ENCODE measurements around the gene TBCD. TPM values are rescaled to one million over a fixed set of nuclear protein-coding genes. Genes with fewer than 3 reads are reported as not detected.

TBCD gene
- total RNA-seq, 1 experiment from 2014 or later, result 29.6 TPM

GRCh38 chr17:82881900-82882714, 130.2 kb downstream of the TBCD start:
- no peaks in the 10 kb centered on the region for H3F3A ChIP-seq (ENCODE audit: low read length, unreplicated experiment)
- TF ChIP-seq EZH2phosphoT487 (IDR thresholded peaks at IDR 0.05; ENCODE audit: borderline replicate concordance, low read length) (no peak), EZH2 (IDR thresholded peaks at IDR 0.05; ENCODE audit: low read length, unreplicated experiment) (no peak)
- TF ChIP-seq, protein P1, sequence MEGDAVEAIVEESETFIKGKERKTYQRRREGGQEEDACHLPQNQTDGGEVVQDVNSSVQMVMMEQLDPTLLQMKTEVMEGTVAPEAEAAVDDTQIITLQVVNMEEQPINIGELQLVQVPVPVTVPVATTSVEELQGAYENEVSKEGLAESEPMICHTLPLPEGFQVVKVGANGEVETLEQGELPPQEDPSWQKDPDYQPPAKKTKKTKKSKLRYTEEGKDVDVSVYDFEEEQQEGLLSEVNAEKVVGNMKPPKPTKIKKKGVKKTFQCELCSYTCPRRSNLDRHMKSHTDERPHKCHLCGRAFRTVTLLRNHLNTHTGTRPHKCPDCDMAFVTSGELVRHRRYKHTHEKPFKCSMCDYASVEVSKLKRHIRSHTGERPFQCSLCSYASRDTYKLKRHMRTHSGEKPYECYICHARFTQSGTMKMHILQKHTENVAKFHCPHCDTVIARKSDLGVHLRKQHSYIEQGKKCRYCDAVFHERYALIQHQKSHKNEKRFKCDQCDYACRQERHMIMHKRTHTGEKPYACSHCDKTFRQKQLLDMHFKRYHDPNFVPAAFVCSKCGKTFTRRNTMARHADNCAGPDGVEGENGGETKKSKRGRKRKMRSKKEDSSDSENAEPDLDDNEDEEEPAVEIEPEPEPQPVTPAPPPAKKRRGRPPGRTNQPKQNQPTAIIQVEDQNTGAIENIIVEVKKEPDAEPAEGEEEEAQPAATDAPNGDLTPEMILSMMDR (conservative IDR thresholded peaks at IDR 0.05; ENCODE audit: low read depth, low read length), result no peak
- H3K9me3 ChIP-seq (ENCODE audit: low read length), result no peaks in the 10 kb centered on the region
- no peaks in the 10 kb centered on the region for H3K9me2 ChIP-seq (replicated peaks; ENCODE audit: low read length)
- no peak overlapping the region for H3K4me2 ChIP-seq (ENCODE audit: low read length)
- ATAC-seq (no peak), DNase-seq (no peak)
- H3K4me3 ChIP-seq (ENCODE audit: low read length), result no peak overlapping the region
- no peak overlapping the region for H3K9ac ChIP-seq (ENCODE audit: low read length)
- peaks cover 16% of the 10 kb centered on the region for H3K4me1 ChIP-seq (ENCODE audit: insufficient read depth, low read length)
- H3K36me3 ChIP-seq (ENCODE audit: low read depth, low read length), result no peaks in the 10 kb centered on the region
- H2AFZ ChIP-seq (ENCODE audit: low read length), result no peak overlapping the region
- BruUV-seq (replicated peaks), result no TSS peak
- CTCF ChIA-PET, result no interaction called here
- intact Hi-C loops (cut with micrococcal nuclease), result no loop called here
- H3K27me3 ChIP-seq (ENCODE audit: low read length), result no peaks in the 10 kb centered on the region
- no peak overlapping the region for H3K27ac ChIP-seq (ENCODE audit: low read length)
- no peaks in the 10 kb centered on the region for H4K20me1 ChIP-seq (ENCODE audit: low read length)
- H3K79me2 ChIP-seq (ENCODE audit: low read length), result 0 out of 2 replicates have a peak, but pooled peaks cover 3% of the 10 kb centered on the region
- POLR2A ChIA-PET (ENCODE audit: unreplicated experiment), result no interaction called here

- H3K4me1 ChIP-seq (ENCODE audit: insufficient read depth, low read length), result peaks cover 24% of the 10 kb centered on the region
- H3K4me2 ChIP-seq (ENCODE audit: low read length), result no peak overlapping the region
- ATAC-seq, result no peak; the same call in 1 of the 2 replicates
- H3F3A ChIP-seq (ENCODE audit: low read length, unreplicated experiment), result no peaks in the 10 kb centered on the region
- BruUV-seq (replicated peaks), result no TSS peak
- CTCF ChIA-PET, result no interaction called here
- H3K79me2 ChIP-seq (ENCODE audit: low read length), result peaks cover 10% of the 10 kb centered on the region
- no peak overlapping the region for H3K9ac ChIP-seq (ENCODE audit: low read length)
- intact Hi-C loops (cut with micrococcal nuclease), result no loop called here
- no peaks in the 10 kb centered on the region for H3K9me3 ChIP-seq (ENCODE audit: low read length)
- H3K27me3 ChIP-seq (ENCODE audit: low read length), result no peaks in the 10 kb centered on the region
- no peak overlapping the region for H3K4me3 ChIP-seq (ENCODE audit: low read length)
- H3K9me2 ChIP-seq (replicated peaks; ENCODE audit: low read length), result no peaks in the 10 kb centered on the region
- no peak for DNase-seq
- TF ChIP-seq EZH2 (IDR thresholded peaks at IDR 0.05; ENCODE audit: low read length, unreplicated experiment), result no peak
- TF ChIP-seq, protein P1 (conservative IDR thresholded peaks at IDR 0.05; ENCODE audit: low read depth, low read length), result no peak
- TF ChIP-seq EZH2phosphoT487 (IDR thresholded peaks at IDR 0.05; ENCODE audit: borderline replicate concordance, low read length), result no peak
- H4K20me1 ChIP-seq (ENCODE audit: low read length), result no peaks in the 10 kb centered on the region
- POLR2A ChIA-PET (ENCODE audit: unreplicated experiment), result interaction anchor here (0.5 kb wide), 1 partner anchor 196 kb away, joined by 3 read pairs; the partner anchor contains the start of gene METRNL
- no peak overlapping the region for H3K27ac ChIP-seq (ENCODE audit: low read length)
- no peaks in the 10 kb centered on the region for H3K36me3 ChIP-seq (ENCODE audit: low read depth, low read length)
- no peak overlapping the region for H2AFZ ChIP-seq (ENCODE audit: low read length)
Measured at GRCh38 chr17:82882715-82883418, 131.0 kb downstream of the TBCD start.
